CD4-positive, alpha-beta T cell treated with Interleukin-12 subunit alpha and Interleukin-12 subunit beta, for 1 hour (primary cell): ENCODE results near the gene MCM5.
"Not testable (repeated sequence)": the region's sequence is repeated elsewhere in the genome, so short reads cannot be mapped to it uniquely, and the experiment has no call there.

Source experiments
- DNase-seq: peaks from one replicate; pipeline ENCODE4 v3.0.0-alpha.2; 2020

The MCM5 gene

GRCh38 chr22:35434061-35434710, 34.2 kb downstream of the MCM5 start:
- no peak for DNase-seq

- DNase-seq, result no peak
These were observed 35.3 kb downstream of the MCM5 start for GRCh38 chr22:35435201-35435740.

- DNase-seq, result no peak
These were observed 36.5 kb downstream of the MCM5 start for GRCh38 chr22:35436421-35436820.

DNA sequence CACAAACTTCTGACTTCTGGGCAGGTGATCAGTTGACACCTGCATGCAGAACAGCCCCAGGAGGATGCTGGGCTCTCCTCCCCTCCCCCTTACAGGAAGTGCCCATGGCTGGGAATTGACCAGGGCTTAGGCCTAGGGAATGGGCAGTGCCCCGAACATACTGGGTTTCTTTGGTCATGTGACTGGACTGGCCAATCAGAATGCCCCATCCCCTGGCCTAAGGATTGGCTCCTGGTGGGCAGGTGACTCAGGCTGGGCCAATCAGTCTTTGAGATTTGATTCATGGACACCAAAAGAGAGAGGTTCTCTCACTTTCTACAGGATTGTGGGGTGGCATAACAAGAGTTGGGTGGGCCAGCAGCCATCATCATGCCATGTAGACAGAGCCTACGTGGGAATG, 37.1 kb downstream of the MCM5 start:
- peak; percentile 11 for DNase-seq

DNA sequence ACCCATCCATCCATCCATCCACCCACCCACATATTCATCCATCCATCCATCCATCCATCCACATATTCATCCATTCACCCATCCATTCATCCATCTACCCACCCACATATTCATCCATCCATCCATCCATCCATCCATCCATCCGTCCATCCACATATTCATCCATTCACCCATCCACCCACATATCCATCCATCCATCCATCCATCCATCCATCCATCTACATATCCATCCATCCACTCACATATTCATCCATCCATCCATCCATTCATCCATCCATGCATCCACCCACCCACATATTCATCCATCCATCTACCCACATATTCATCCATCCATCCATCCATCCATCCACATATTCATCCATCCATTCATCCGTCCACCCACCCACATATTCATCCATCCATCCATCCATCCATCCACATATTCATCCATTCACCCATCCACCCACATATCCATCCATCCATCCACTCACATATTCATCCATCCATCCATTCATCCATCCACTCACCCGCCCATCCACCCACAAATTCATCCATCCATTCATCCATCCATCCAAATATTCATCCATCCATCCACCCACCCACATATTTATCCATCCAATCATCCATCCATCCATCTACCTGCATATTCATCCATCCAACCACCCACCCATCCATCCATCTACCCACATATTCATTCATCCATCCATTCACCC, 38.9 kb downstream of the MCM5 start:
- not testable (repeated sequence) for DNase-seq

- no peak for DNase-seq
These were observed 39.4 kb downstream of the MCM5 start for GRCh38 chr22:35439365-35439717.

DNA sequence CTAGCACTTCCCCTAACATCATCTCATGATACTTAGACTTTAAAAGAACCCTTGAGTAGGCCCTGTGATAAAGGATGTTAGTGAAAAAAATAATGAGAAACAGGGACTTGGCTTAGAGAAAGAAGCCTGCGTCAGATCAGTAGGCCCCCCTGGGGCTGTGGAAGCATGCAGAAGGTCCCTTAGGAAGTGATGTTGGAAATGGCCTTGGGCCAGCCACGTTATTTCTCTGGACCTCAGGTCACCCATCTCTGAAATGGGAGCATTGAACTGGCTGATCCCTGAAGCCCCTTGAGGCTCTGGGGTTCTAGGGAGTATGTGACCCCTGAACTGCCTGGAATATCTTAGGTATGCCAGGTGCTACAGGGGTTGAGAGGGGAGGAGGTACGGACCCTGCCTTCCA, 40.2 kb downstream of the MCM5 start:
- DNase-seq, result no peak

- DNase-seq, result no peak
These were observed 41.7 kb downstream of the MCM5 start for GRCh38 chr22:35441489-35442100.

DNA sequence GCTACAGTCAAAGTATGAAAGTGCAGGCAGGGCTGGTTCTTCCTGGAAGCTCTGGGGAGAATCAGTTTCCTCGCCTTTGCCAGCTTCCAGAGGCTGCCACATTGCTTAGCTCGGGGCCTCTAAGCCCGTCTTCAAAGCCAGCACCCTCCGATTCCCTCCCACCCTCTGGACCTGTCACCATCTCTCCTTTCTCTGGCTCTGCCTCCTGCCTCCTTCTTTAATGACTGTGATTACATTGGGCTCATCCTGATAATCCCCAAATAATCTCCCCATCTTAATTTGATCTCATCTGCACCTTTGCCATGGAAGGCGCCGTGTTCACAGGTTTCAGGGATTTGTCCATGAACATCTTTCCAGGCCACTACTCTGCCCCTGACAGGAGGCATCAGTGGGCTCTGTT, 42.5 kb downstream of the MCM5 start:
- no peak for DNase-seq

- no peak for DNase-seq
These were observed 43.4 kb downstream of the MCM5 start for GRCh38 chr22:35443338-35443737.

- no peak for DNase-seq
These were observed 44.1 kb downstream of the MCM5 start for GRCh38 chr22:35443790-35444684.

DNA sequence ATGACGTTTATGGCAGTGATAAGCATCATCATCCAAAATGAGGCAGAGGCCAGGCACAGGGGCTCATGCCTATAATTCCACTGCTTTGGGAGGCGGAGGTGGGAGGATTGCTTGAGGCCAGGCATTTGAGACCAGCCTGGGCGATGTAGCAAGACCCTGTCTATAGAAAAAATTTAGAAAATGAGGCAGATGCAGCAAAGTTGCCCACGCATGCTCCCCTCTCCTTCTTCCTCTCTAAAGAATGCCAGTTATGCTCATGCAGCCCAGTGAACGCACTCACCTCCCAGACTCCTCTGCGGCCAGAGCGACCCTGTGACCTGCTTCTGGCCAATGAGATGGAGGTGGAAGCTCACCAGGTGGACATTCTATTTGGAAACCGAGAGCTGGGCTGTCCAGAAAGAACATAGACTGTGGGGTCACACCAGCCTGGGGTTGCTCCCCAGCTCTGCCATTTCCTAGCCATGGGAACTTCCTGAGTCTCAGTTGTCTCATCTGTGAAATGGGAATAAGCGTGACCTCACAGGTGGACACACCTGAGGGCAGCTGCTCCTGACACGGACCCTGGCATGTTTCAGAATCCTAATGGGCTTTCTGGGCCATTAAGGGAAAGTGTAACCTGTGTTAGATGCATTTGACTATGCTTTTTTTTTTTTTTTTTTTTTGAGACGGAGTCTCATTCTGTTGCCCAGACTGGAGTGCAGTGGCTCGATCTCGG, 44.9 kb downstream of the MCM5 start:
- no peak for DNase-seq

DNA sequence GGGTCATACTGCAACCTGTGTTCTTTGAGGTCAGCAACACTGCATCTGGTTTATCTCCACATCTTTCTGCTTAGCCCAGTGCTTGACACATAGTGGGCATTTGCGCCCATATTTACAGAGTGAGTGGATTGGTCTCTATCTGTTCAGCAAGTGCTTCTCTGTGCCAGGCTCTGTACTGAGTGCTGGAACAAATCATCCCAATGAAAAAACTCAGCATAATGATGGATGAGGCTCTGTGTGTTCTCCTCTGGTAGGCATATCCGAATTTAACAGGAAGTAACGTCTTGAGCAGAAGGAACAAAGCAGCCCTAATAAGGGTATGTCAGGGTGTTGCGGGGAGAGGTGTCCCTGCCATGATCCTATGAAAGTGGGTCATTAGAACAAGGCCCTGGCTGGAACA, 46.0 kb downstream of the MCM5 start:
- DNase-seq, result no peak

- no peak for DNase-seq
These were observed 46.4 kb downstream of the MCM5 start for GRCh38 chr22:35446365-35446764.

- no peak for DNase-seq
These were observed 48.6 kb downstream of the MCM5 start for GRCh38 chr22:35448523-35448922.

- no peak for DNase-seq
These were observed 50.1 kb downstream of the MCM5 start for GRCh38 chr22:35449829-35450689.

DNA sequence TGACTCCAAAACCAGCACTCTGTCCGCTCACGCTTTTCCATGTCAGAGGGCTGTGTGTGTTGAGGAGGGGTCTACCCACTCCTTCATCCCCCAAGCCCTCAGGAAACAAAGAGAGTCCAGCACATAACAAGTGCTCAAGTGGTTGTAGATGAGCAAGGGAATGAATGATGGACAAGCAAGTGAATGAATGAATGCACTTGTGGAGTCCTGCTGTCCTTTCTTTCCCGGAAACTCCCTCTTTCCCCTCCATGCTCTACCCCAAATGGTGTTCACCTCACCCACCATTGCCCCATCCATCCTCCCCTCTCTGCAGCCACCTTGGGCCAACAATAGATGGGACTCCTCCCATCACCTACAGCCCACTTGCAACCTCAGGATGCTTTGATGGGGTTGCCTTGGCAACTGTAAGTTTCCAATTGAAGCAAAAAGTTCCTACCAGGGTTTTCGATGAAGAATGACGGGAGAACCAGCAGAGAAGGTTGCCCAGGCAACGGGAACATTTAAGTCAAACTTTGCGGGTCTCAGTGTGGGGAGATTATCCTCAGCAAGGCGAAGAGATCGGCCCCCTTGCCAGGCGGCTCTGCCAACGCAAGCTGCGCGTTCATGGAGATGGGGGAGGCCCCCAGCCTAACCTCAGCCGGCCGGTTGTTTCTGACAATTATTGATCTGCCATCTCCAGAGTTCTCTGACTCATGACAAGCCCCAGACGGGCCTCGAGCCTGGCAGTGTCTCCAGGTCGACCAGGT, 51.1 kb downstream of the MCM5 start:
- no peak for DNase-seq

GRCh38 chr22:35451592-35451991, 51.7 kb downstream of the MCM5 start:
- no peak for DNase-seq

DNA sequence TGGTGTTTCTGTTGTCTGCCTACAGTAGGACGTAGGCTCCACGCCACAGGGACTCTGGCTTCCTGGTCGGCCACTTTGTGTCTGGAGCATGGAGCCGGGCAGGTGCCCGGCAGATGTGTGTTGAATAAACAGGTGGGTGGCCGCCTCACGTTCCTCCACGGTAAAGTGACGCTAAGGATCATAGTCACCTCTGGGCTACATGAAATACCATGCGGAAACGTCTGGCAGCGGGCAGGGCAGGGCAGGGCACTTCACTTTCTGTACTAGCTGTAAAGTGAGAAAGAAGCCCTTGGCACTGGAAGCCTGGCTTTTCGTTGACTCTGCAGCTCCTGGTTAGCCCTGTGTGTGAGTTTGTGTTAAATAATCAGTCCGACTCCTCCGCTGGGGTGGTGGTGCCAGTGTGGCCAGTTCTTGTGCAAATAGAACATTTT, 52.4 kb downstream of the MCM5 start:
- no peak for DNase-seq
